MM.1S (cell line): ENCODE data around the gene NTN1.

Experiments used
- DNase-seq: peaks from one replicate; pipeline ENCODE4 v3.0.0-alpha.2; 2015
- H2AFZ ChIP-seq: fragments of 300-600 bp; sonication (generic); 2 replicates; pipeline ENCODE4 v1.6.0; 2016; ENCODE audit warnings: antibody characterized with exemption, low read length
- H3F3A ChIP-seq: fragments of 300-600 bp; sonication (generic); 2 replicates; pipeline ENCODE4 v1.6.1; 2016; ENCODE audit warnings: mild to moderate bottlenecking, antibody characterized with exemption, low read length, moderate library complexity, mixed read lengths; ENCODE audit not compliant: insufficient read depth
- H3K27ac ChIP-seq: fragments of 300-600 bp; sonication (generic); 2 replicates; pipeline ENCODE4 v1.5.1; 2016; ENCODE audit warnings: mild to moderate bottlenecking, low read length
- H3K27me3 ChIP-seq: fragments of 300-600 bp; sonication (generic); replicated peaks from 2 replicates; pipeline ENCODE4 v1.6.0; 2016; ENCODE audit warnings: low read length; ENCODE audit not compliant: insufficient read depth
- H3K36me3 ChIP-seq: fragments of 300-600 bp; sonication (generic); replicated peaks from 2 replicates; pipeline ENCODE4 v1.6.1; 2016; ENCODE audit warnings: mild to moderate bottlenecking, low read length, mixed read lengths; ENCODE audit not compliant: insufficient read depth
- H3K4me1 ChIP-seq: fragments of 300-600 bp; sonication (generic); 2 replicates; pipeline ENCODE4 v1.6.1; 2016; ENCODE audit warnings: low read length, mixed read lengths
- H3K4me2 ChIP-seq: fragments of 300-600 bp; sonication (generic); 2 replicates; pipeline ENCODE4 v1.6.0; 2016; ENCODE audit warnings: low read depth, low read length
- H3K4me3 ChIP-seq: fragments of 300-600 bp; sonication (generic); 2 replicates; pipeline ENCODE4 v1.5.1; 2016; ENCODE audit warnings: low read length, mixed read lengths
- H3K79me2 ChIP-seq: fragments of 300-600 bp; sonication (generic); 2 replicates; pipeline ENCODE4 v1.6.1; 2016; ENCODE audit warnings: mixed run types, low read length, mixed read lengths
- H3K9ac ChIP-seq: fragments of 300-600 bp; sonication (generic); 2 replicates; pipeline ENCODE4 v1.6.1; 2016; ENCODE audit warnings: low read length, mixed read lengths
- H3K9me2 ChIP-seq: fragments of 300-600 bp; sonication (generic); replicated peaks from 2 replicates; pipeline ENCODE4 v1.6.1; 2016; ENCODE audit warnings: mild to moderate bottlenecking, low read length, mixed read lengths; ENCODE audit not compliant: insufficient read depth
- H3K9me3 ChIP-seq: fragments of 300-600 bp; sonication (generic); replicated peaks from 2 replicates; pipeline ENCODE4 v1.6.1; 2016; ENCODE audit warnings: mild to moderate bottlenecking, low read length, mixed read lengths; ENCODE audit not compliant: insufficient read depth
- H4K20me1 ChIP-seq: fragments of 300-600 bp; sonication (generic); 2 replicates; pipeline ENCODE4 v1.6.1; 2016; ENCODE audit warnings: mild to moderate bottlenecking, low read length, moderate library complexity, mixed read lengths; ENCODE audit not compliant: insufficient read depth
- CTCF ChIP-seq: fragments of 300-600 bp; sonication (generic); IDR thresholded peaks from 2 replicates; pipeline ENCODE4 v1.5.1; 2016; ENCODE audit warnings: antibody characterized with exemption, low read length, mixed read lengths
- EZH2 ChIP-seq: fragments of 300-600 bp; sonication (generic); optimal IDR thresholded peaks from 2 replicates; pipeline ENCODE3; 2017; ENCODE audit warnings: low read depth, mild to moderate bottlenecking, antibody characterized with exemption, low read length, mixed read lengths
- EZH2phosphoT487 ChIP-seq: fragments of 300-600 bp; sonication (generic); IDR thresholded peaks from 2 replicates; pipeline ENCODE4 v1.6.1; 2018; ENCODE audit warnings: antibody characterized with exemption, low read length

The NTN1 gene

GRCh38 chr17:9022573-9023391 is 1.5 kb downstream of the NTN1 start:
- H2AFZ ChIP-seq, result no peak overlapping the region
- H3K36me3 ChIP-seq, result no peaks in the 10 kb centered on the region
- no peaks in the 10 kb centered on the region for H3K79me2 ChIP-seq
- H3K9ac ChIP-seq, result no peak overlapping the region
- H3F3A ChIP-seq, result no peaks in the 10 kb centered on the region
- H3K9me3 ChIP-seq, result no peaks in the 10 kb centered on the region
- H4K20me1 ChIP-seq, result no peaks in the 10 kb centered on the region
- H3K27me3 ChIP-seq, result peaks cover 58% of the 10 kb centered on the region
- H3K27ac ChIP-seq, result no peak overlapping the region
- TF ChIP-seq CTCF, result no peak
- no peak for TF ChIP-seq EZH2
- TF ChIP-seq EZH2phosphoT487, result no peak
- H3K4me1 ChIP-seq, result no peaks in the 10 kb centered on the region
- no peaks in the 10 kb centered on the region for H3K9me2 ChIP-seq
- no peak overlapping the region for H3K4me3 ChIP-seq
- no peak overlapping the region for H3K4me2 ChIP-seq
- DNase-seq, result no peak

DNA sequence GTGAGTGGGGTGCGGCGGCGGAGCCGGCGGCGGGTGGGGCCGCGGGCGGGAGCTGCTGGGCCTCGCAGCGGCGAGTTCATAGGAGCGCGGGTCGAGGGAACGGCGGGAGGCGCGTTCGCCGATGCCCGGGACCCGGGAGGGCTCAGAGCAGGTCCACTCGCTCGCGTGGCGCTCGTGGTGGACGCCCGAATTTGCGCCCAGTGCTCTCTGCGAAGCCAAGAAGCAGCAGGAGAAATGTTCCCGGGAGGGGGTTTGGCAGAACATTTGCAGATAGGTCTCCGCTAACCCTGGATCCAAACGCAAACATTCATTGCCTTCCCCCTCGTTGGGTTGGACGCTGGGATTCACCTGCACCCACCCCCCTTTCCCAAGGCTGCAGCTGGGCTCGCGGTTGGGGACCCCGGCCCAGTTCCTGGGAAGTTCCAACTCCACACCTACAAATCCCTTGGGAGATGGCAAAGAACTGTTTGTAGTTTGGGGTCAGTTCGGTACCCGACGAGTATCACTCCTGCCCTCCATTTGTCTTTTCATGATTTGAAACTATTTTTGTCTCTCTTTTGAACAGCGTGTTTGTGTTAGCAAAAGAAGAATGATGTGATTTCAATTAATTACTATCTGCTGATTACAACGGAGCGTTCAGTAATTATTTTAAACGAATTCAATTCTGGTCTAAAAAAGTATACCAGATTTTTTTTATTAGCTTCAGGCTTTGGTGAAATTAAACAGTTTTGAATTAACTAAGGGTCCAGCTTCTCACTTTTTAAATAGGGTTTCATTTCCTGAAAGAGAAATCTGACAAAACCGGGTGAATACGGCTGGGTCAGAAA is 2.3 kb downstream of the NTN1 start:
- no peak overlapping the region for H3K4me3 ChIP-seq
- H3K4me2 ChIP-seq, result no peak overlapping the region
- H3K27me3 ChIP-seq, result peaks cover 53% of the 10 kb centered on the region

GRCh38 chr17:9024497-9024896 is 3.2 kb downstream of the NTN1 start:
- no peak overlapping the region for H3K9ac ChIP-seq
- H2AFZ ChIP-seq, result no peak overlapping the region
- H3K4me1 ChIP-seq, result no peaks in the 10 kb centered on the region
- no peaks in the 10 kb centered on the region for H3F3A ChIP-seq
- no peak for TF ChIP-seq EZH2
- TF ChIP-seq CTCF, result no peak
- no peak for TF ChIP-seq EZH2phosphoT487
- H3K9me3 ChIP-seq, result no peaks in the 10 kb centered on the region
- H3K4me3 ChIP-seq, result no peak overlapping the region
- H3K9me2 ChIP-seq, result no peaks in the 10 kb centered on the region
- H3K36me3 ChIP-seq, result no peaks in the 10 kb centered on the region
- no peak overlapping the region for H3K27ac ChIP-seq
- H3K4me2 ChIP-seq, result no peak overlapping the region
- peaks cover 53% of the 10 kb centered on the region for H3K27me3 ChIP-seq
- no peak for DNase-seq
- H3K79me2 ChIP-seq, result no peaks in the 10 kb centered on the region
- H4K20me1 ChIP-seq, result no peaks in the 10 kb centered on the region

More for the DNA sequence above, 2.3 kb downstream of the NTN1 start:
- no peak overlapping the region for H3K9ac ChIP-seq
- H3K27ac ChIP-seq, result no peak overlapping the region
- TF ChIP-seq EZH2phosphoT487, result no peak
- TF ChIP-seq CTCF, result no peak
- no peak for TF ChIP-seq EZH2
- H3K9me3 ChIP-seq, result no peaks in the 10 kb centered on the region
- no peak for DNase-seq
- no peak overlapping the region for H2AFZ ChIP-seq
- no peaks in the 10 kb centered on the region for H3K36me3 ChIP-seq
- no peaks in the 10 kb centered on the region for H3K9me2 ChIP-seq
- no peaks in the 10 kb centered on the region for H3K4me1 ChIP-seq
- H3K79me2 ChIP-seq, result no peaks in the 10 kb centered on the region
- H3F3A ChIP-seq, result no peaks in the 10 kb centered on the region
- H4K20me1 ChIP-seq, result no peaks in the 10 kb centered on the region
